Measurements from ENCODE around the gene ZNF335.
"Not testable (repeated sequence)": the region's sequence is repeated elsewhere in the genome, so short reads cannot be mapped to it uniquely, and the experiment has no call there.

Gene ZNF335

DNA sequence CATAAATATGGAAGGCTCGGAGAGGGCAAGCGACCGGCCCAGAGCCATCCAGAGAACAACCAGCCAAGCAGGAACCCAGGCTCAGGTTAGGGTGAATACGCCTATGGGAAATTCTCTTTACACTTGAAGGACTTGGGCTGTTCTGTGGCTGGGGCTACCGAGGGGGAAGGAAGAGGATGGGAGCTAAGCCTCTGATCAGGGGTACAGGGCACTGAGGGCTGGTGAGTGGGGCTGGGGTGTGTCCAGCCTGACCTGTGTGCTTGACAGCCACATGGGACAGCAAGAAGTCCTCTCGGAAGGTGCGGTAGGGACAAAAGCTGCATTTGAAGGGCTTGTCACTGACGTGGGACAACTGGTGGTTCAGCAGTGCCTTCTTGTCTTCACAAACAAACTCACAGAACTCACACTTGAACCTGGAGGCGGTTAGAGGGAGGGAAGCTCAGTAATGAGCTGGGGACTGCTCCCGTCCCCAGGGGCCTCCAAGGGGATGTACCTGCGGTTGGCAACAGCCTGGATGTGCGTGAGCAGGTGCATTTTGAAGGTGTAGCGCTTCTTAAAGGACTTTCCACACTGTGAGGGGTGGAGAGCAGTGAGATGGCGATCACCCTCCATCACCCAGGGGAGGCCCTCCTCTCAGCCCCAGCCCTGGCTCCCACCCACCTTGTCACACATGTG is 11.9 kb downstream of the ZNF335 start:
- H3K4me3 ChIP-seq (ENCODE audit: low read depth, low read length): no peak overlapping the region
- no peak for DNase-seq (ENCODE audit: low read depth)
- TF ChIP-seq POLR2A (IDR thresholded peaks at IDR 0.05; ENCODE audit: extremely low read depth, insufficient read length): no peak
- TF ChIP-seq MYC (IDR thresholded peaks at IDR 0.05; ENCODE audit: low read depth, low read length): no peak
- TF ChIP-seq, protein P1, sequence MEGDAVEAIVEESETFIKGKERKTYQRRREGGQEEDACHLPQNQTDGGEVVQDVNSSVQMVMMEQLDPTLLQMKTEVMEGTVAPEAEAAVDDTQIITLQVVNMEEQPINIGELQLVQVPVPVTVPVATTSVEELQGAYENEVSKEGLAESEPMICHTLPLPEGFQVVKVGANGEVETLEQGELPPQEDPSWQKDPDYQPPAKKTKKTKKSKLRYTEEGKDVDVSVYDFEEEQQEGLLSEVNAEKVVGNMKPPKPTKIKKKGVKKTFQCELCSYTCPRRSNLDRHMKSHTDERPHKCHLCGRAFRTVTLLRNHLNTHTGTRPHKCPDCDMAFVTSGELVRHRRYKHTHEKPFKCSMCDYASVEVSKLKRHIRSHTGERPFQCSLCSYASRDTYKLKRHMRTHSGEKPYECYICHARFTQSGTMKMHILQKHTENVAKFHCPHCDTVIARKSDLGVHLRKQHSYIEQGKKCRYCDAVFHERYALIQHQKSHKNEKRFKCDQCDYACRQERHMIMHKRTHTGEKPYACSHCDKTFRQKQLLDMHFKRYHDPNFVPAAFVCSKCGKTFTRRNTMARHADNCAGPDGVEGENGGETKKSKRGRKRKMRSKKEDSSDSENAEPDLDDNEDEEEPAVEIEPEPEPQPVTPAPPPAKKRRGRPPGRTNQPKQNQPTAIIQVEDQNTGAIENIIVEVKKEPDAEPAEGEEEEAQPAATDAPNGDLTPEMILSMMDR (IDR thresholded peaks at IDR 0.05; ENCODE audit: low read depth, low read length): no peak
- TF ChIP-seq, protein P2, sequence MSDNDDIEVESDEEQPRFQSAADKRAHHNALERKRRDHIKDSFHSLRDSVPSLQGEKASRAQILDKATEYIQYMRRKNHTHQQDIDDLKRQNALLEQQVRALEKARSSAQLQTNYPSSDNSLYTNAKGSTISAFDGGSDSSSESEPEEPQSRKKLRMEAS (IDR thresholded peaks at IDR 0.05; ENCODE audit: low read depth, low read length): no peak

DNA sequence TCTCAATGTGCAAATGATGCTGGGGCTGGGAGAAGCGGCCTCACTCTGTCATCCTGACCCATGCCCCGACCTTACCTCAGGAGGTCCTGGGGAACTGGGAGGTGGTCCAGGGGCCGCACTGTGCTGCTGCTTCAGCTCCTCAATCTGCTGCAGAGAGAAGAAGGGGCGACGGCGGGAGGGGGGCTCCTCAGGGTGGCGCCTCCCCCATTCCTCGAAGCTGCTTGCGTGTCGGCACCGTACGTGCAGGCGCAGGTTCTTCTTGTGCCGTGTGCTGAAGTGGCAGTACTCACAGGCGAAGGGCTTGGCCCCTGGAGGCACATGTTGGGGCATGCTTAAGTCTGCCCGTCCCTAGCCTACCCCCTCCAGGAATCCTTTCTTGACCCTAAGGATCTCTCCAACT is 12.9 kb downstream of the ZNF335 start:
- TF ChIP-seq, protein P1 (IDR thresholded peaks at IDR 0.05; ENCODE audit: low read depth, low read length): no peak
- no peak for TF ChIP-seq MYC (IDR thresholded peaks at IDR 0.05; ENCODE audit: low read depth, low read length)
- no peak for TF ChIP-seq POLR2A (IDR thresholded peaks at IDR 0.05; ENCODE audit: extremely low read depth, insufficient read length)
- TF ChIP-seq, protein P2 (IDR thresholded peaks at IDR 0.05; ENCODE audit: low read depth, low read length): no peak
- no peak for DNase-seq (ENCODE audit: low read depth)
- H3K4me3 ChIP-seq (ENCODE audit: low read depth, low read length): no peak overlapping the region

DNA sequence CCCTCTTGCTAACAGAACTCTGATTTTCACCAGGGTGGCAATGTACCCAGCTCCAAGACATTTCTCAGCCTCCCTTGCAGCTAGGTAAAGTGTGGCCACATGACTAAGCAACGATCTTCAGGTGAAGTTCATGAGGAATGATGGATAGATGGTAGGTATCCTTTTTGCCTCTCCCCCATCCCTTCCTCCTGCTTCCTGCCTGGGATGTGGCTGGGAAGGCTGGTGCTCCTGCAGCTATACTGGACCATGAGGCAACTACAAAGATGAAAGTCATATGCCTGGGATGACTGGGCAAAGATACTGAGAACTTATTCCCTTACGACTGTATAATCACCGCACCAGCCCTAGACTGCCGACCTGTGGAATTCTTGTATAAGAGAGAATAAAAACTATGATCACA is 13.4 kb downstream of the ZNF335 start:
- DNase-seq (ENCODE audit: low read depth): no peak
- no peak for TF ChIP-seq MYC (IDR thresholded peaks at IDR 0.05; ENCODE audit: low read depth, low read length)
- no peak for TF ChIP-seq POLR2A (IDR thresholded peaks at IDR 0.05; ENCODE audit: extremely low read depth, insufficient read length)
- TF ChIP-seq, protein P2 (IDR thresholded peaks at IDR 0.05; ENCODE audit: low read depth, low read length): no peak
- TF ChIP-seq, protein P1 (IDR thresholded peaks at IDR 0.05; ENCODE audit: low read depth, low read length): no peak
- H3K4me3 ChIP-seq (ENCODE audit: low read depth, low read length): no peak overlapping the region

DNA sequence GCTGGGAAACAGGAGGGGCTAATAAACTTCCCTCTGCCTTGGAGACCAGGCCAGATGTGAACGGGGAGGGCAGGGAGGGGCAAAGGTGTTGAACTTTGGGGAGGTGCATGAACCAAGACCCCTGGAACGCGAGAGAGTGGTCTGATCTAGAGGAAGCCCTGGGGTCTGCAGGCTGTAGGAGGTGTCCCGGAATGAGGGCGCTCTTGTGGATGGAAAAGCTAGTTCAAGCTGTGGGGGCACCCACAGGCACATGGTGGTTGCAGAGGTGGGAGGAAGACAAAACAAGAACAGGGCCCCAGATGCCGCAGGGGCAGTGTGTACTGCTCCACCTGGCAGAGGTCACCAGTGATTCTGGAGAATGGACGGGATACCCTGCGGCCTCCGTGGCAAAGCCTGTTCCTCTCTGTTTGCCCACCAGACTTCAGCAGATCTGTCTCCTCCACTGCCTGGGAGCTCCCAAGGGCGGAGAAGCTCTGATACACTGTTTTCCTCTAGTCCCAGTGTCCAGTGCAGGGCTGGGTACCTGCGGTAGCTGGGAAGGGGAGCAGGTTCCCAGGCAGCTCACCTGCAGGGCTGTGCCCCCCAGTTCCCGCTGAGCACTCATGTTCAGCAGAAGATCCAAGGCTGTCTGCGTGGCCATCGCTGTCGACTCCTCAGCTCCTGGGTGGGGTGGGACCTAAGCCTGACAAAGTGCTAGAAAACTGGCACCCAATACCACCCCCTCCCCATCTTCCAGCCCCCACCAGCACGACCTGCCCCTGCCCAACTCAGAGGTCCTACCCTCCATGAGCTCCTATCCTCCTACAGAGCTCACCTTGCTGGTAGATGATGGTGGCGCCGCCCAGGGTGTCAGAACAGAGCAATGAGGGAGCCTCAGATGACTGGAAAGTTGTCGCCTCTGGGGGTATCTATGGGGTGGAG is 14.7 kb downstream of the ZNF335 start:
- DNase-seq (ENCODE audit: low read depth): no peak
- no peak overlapping the region for H3K4me3 ChIP-seq (ENCODE audit: low read depth, low read length)
- TF ChIP-seq, protein P1 (IDR thresholded peaks at IDR 0.05; ENCODE audit: low read depth, low read length): no peak
- TF ChIP-seq MYC (IDR thresholded peaks at IDR 0.05; ENCODE audit: low read depth, low read length) (no peak), POLR2A (IDR thresholded peaks at IDR 0.05; ENCODE audit: extremely low read depth, insufficient read length) (no peak)
- TF ChIP-seq, protein P2 (IDR thresholded peaks at IDR 0.05; ENCODE audit: low read depth, low read length): no peak

DNA sequence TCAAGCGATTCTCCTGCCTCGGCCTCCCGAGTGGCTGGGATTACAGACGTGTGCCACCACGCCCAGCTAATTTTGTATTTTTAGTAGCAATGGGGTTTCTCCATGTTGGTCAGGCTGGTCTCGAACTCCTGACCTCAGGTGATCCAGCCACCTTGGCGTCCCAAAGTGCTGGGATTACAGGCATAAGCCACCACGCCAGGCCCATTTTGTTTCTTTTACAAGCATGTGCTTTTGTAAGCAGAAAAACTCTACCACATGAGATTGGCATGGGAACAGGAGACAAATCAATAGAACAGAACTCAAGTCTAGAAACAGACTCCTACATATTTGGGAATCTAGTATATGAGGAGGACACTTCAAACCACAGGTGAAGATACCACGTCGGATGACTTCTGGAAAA is 15.7 kb downstream of the ZNF335 start:
- not testable (repeated sequence) for H3K4me3 ChIP-seq (ENCODE audit: low read depth, low read length); DNase-seq (ENCODE audit: low read depth)

DNA sequence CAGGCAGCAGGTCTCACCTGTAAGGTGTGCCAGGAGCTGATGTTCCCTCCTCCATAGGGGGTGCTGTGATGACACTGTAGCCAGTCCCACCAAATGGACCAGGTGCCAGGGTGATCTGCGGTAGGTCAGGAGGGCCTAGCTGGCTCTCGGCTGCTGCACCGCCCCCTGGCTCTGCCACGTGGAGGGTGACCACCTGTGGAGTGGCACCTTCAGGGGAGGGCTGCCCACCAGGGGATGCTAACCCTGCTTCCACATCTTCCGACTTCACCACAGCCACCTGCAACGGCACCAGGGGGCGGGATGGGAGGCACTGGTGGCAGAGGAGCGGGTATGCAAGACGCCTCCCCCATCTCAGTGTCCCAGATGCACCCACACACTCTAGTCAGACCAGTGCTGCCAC is 18.3 kb downstream of the ZNF335 start:
- no peak overlapping the region for H3K4me3 ChIP-seq (ENCODE audit: low read depth, low read length)
- no peak for DNase-seq (ENCODE audit: low read depth)
- TF ChIP-seq, protein P1 (IDR thresholded peaks at IDR 0.05; ENCODE audit: low read depth, low read length): no peak
- TF ChIP-seq, protein P2 (IDR thresholded peaks at IDR 0.05; ENCODE audit: low read depth, low read length): no peak
- TF ChIP-seq POLR2A (IDR thresholded peaks at IDR 0.05; ENCODE audit: extremely low read depth, insufficient read length): no peak

Data from NB4 (cell line).